Measurements from ENCODE around the gene TRIM45. TPM values are rescaled to one million over a fixed set of nuclear protein-coding genes. Genes with fewer than 3 reads are reported as not detected.
"Not testable (repeated sequence)": the region's sequence is repeated elsewhere in the genome, so short reads cannot be mapped to it uniquely, and the experiment has no call there.

The TRIM45 gene
- total RNA-seq, 4 donors from 2014 or later = 0.38 to 1.1 (median 0.60) TPM

GRCh38 chr1:117105722-117106121 is 15.8 kb downstream of the TRIM45 start:
- intact Hi-C loops (cut with DNase I) = no loop called here
- no peak overlapping the region for H3K4me3 ChIP-seq
- TF ChIP-seq POLR2A (IDR thresholded peaks at IDR 0.05) = no peak
- TF ChIP-seq CTCF (IDR thresholded peaks at IDR 0.05) = no peak
- no peaks in the 10 kb centered on the region for H3K27me3 ChIP-seq
- peaks cover 0 to 58% (median 0%) of the 10 kb centered on the region in 3 donors for H3K36me3 ChIP-seq
- H3K9me3 ChIP-seq = no peaks in the 10 kb centered on the region
- peaks cover 0 to 4% (median 0%) of the 10 kb centered on the region in 3 donors for H3K4me1 ChIP-seq
- no peak overlapping the region for H3K27ac ChIP-seq
- DNase-seq = no peak

- H3K36me3 ChIP-seq = peaks cover 0 to 65% (median 0%) of the 10 kb centered on the region in 3 donors
- DNase-seq = no peak
- no peak overlapping the region for H3K27ac ChIP-seq
- H3K4me1 ChIP-seq = no peaks in the 10 kb centered on the region
- TF ChIP-seq POLR2A (IDR thresholded peaks at IDR 0.05) (no peak), CTCF (IDR thresholded peaks at IDR 0.05) (no peak)
- intact Hi-C loops (cut with DNase I) = no loop called here
- no peaks in the 10 kb centered on the region for H3K9me3 ChIP-seq
- 90 to 97% methylated on average over 3 of the region's 3 CpGs for WGBS, 2 donors
- no peaks in the 10 kb centered on the region for H3K27me3 ChIP-seq
- no peak overlapping the region for H3K4me3 ChIP-seq
Observed at GRCh38 chr1:117104986-117105385, 16.6 kb downstream of the TRIM45 start.

GRCh38 chr1:117101858-117102257 is 19.7 kb downstream of the TRIM45 start:
- DNase-seq; intact Hi-C loops (cut with DNase I): not testable (repeated sequence)

GRCh38 chr1:117101334-117101733 is 20.2 kb downstream of the TRIM45 start:
- no peak overlapping the region for H3K4me3 ChIP-seq
- intact Hi-C loops (cut with DNase I) = no loop called here
- DNase-seq = no peak
- no peak overlapping the region for H3K27ac ChIP-seq
- H3K4me1 ChIP-seq = no peaks in the 10 kb centered on the region
- H3K36me3 ChIP-seq = peaks cover 0 to 87% (median 0%) of the 10 kb centered on the region in 3 donors
- H3K9me3 ChIP-seq = no peaks in the 10 kb centered on the region
- 69 to 93% methylated on average over 1 of the region's 1 CpG for WGBS, 2 donors
- TF ChIP-seq POLR2A (IDR thresholded peaks at IDR 0.05) (no peak), CTCF (IDR thresholded peaks at IDR 0.05) (no peak)
- no peaks in the 10 kb centered on the region for H3K27me3 ChIP-seq

More at GRCh38 chr1:117101858-117102257, 19.7 kb downstream of the TRIM45 start:
- not testable (repeated sequence) for H3K4me1 ChIP-seq, H3K9me3 ChIP-seq, H3K27ac ChIP-seq, H3K27me3 ChIP-seq, H3K4me3 ChIP-seq
- H3K36me3 ChIP-seq = peaks cover 0 to 87% (median 0%) of the 10 kb centered on the region in 3 donors
- WGBS, 2 donors = 90 to 96% methylated on average over 3 of the region's 3 CpGs

- H3K36me3 ChIP-seq = peaks cover 0 to 87% (median 0%) of the 10 kb centered on the region in 3 donors
- peaks cover 0 to 11% (median 6%) of the 10 kb centered on the region in 3 donors for H3K4me1 ChIP-seq
- intact Hi-C loops (cut with DNase I) = no loop called here
- no peak for DNase-seq
- H3K27me3 ChIP-seq = no peaks in the 10 kb centered on the region
- no peaks in the 10 kb centered on the region for H3K9me3 ChIP-seq
- TF ChIP-seq POLR2A (IDR thresholded peaks at IDR 0.05) (no peak), CTCF (IDR thresholded peaks at IDR 0.05) (no peak)
- 84 to 85% methylated on average over 4 of the region's 4 CpGs for WGBS, 2 donors
- no peak overlapping the region for H3K4me3 ChIP-seq
- no peak overlapping the region for H3K27ac ChIP-seq
Observed at GRCh38 chr1:117098287-117098890, 23.2 kb downstream of the TRIM45 start.

GRCh38 chr1:117097443-117097842 is 24.1 kb downstream of the TRIM45 start:
- TF ChIP-seq CTCF (IDR thresholded peaks at IDR 0.05) (no peak), POLR2A (IDR thresholded peaks at IDR 0.05) (no peak)
- no peak for DNase-seq
- H3K4me1 ChIP-seq = peaks cover 5 to 21% (median 10%) of the 10 kb centered on the region in 3 donors
- 79 to 81% methylated on average over 4 of the region's 4 CpGs for WGBS, 2 donors
- intact Hi-C loops (cut with DNase I) = no loop called here
- H3K9me3 ChIP-seq = no peaks in the 10 kb centered on the region
- H3K36me3 ChIP-seq = peaks cover 0 to 79% (median 0%) of the 10 kb centered on the region in 3 donors
- H3K27me3 ChIP-seq = no peaks in the 10 kb centered on the region
- no peak overlapping the region for H3K27ac ChIP-seq
- H3K4me3 ChIP-seq = no peak overlapping the region
